C4-2B (cell line): Measurements from ENCODE around the gene PTPRM.

Source experiments
- ZFX ChIP-seq: fragments of 450-650 bp; IDR thresholded peaks from 2 replicates; pipeline ENCODE4 v1.6.1; 2017
- TF ChIP-seq, protein P1 (sequence below): fragments of 450-650 bp; conservative IDR thresholded peaks from 2 replicates; pipeline ENCODE4 v1.5.1; 2017; ENCODE audit warnings: mild to moderate bottlenecking

GRCh38 chr18:7722955-7723354, 155.8 kb downstream of the PTPRM start:
- TF ChIP-seq, protein P1, sequence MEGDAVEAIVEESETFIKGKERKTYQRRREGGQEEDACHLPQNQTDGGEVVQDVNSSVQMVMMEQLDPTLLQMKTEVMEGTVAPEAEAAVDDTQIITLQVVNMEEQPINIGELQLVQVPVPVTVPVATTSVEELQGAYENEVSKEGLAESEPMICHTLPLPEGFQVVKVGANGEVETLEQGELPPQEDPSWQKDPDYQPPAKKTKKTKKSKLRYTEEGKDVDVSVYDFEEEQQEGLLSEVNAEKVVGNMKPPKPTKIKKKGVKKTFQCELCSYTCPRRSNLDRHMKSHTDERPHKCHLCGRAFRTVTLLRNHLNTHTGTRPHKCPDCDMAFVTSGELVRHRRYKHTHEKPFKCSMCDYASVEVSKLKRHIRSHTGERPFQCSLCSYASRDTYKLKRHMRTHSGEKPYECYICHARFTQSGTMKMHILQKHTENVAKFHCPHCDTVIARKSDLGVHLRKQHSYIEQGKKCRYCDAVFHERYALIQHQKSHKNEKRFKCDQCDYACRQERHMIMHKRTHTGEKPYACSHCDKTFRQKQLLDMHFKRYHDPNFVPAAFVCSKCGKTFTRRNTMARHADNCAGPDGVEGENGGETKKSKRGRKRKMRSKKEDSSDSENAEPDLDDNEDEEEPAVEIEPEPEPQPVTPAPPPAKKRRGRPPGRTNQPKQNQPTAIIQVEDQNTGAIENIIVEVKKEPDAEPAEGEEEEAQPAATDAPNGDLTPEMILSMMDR: no peak
- no peak for TF ChIP-seq ZFX
